B cell (primary cell): ENCODE measurements around the gene CFLAR. TPM values are rescaled to one million over a fixed set of nuclear protein-coding genes. Genes with fewer than 3 reads are reported as not detected.

Experiments
- ATAC-seq: fragments of 200-7000 bp; cut with Tn5 transposase; one replicate; pipeline ENCODE4 v1.10.0; 2021; ENCODE audit warnings: low read depth, mild to moderate bottlenecking, moderate number of reproducible peaks, moderate library complexity
- CTCF ChIA-PET: fragments of 350-600 bp; sonication (Branson Sonifier 250); formaldehyde crosslinking; loops from one replicate; lab custom pipeline; 2021; ENCODE audit warnings: antibody characterized with exemption, inconsistent platforms; lab: Charles Lee
- POLR2A ChIA-PET: fragments of 350-600 bp; sonication (Branson Sonifier 250); formaldehyde crosslinking; loops from one replicate; lab custom pipeline; 2021; ENCODE audit warnings: antibody characterized with exemption; lab: Charles Lee
- DNase-seq: peaks from one replicate; pipeline ENCODE4 v3.0.0; 2013
- H2AFZ ChIP-seq: 2 replicates; pipeline ENCODE4 v1.6.1; 2012; ENCODE audit warnings: mild to moderate bottlenecking, low read depth, low read length; ENCODE audit not compliant: insufficient read depth, poor library complexity, severe bottlenecking
- H3K27ac ChIP-seq, 2 donors: 1 replicate in 1 of 2; 2 replicates in 1 of 2; pipeline ENCODE4 v1.5.1; 2012 to 2013; ENCODE audit warnings: low read length in 2 of 2, mild to moderate bottlenecking in 2 of 2, moderate library complexity in 1 of 2
- H3K27me3 ChIP-seq, 4 experiments: fragments of 200-600 bp in 1 of 4; sonication (generic) in 1 of 4; replicated peaks in 1 of 4; 1 replicate in 2 of 4; 2 replicates in 2 of 4; pipeline versions ENCODE4 v1.6.1 to v1.7.0; 2013 to 2016; ENCODE audit warnings: low read length in 3 of 4, mild to moderate bottlenecking in 2 of 4, mixed read lengths in 1 of 4, moderate library complexity in 1 of 4; ENCODE audit not compliant: insufficient read depth in 4 of 4, control insufficient read depth in 3 of 4; ENCODE audit errors: control extremely low read depth in 1 of 4
- H3K36me3 ChIP-seq, 2 experiments: replicated peaks in 1 of 2; 1 replicate in 1 of 2; 2 replicates in 1 of 2; pipeline versions ENCODE4 v1.6.1 to v1.7.1; 2013; ENCODE audit warnings: low read length in 1 of 2; ENCODE audit not compliant: insufficient read depth in 2 of 2, control insufficient read depth in 1 of 2; ENCODE audit errors: control extremely low read depth in 1 of 2, extremely low read depth in 1 of 2
- H3K4me1 ChIP-seq, 2 donors: fragments of 200-600 bp in 1 of 2; sonication (generic) in 1 of 2; 1 replicate in 1 of 2; 2 replicates in 1 of 2; pipeline versions ENCODE4 v1.5.1 to v1.6.1; 2013 to 2017; ENCODE audit warnings: low read length in 2 of 2; ENCODE audit not compliant: control insufficient read depth in 2 of 2, insufficient read depth in 2 of 2
- H3K4me2 ChIP-seq: replicated peaks from 2 replicates; pipeline ENCODE3; 2012; ENCODE audit warnings: mild to moderate bottlenecking, low read depth, low read length; ENCODE audit not compliant: poor library complexity, severe bottlenecking
- H3K4me3 ChIP-seq, 5 experiments: fragments of 200-600 bp in 1 of 5; sonication (generic) in 1 of 5; 1 replicate in 3 of 5; 2 replicates in 2 of 5; pipeline versions ENCODE4 v1.5.1 to v1.7.0; 2011 to 2016; ENCODE audit warnings: low read length in 4 of 5, mild to moderate bottlenecking in 4 of 5, low read depth in 2 of 5, control low read depth in 1 of 5, moderate library complexity in 1 of 5; ENCODE audit not compliant: insufficient read depth in 1 of 5; ENCODE audit errors: control extremely low read depth in 1 of 5, extremely low read depth in 1 of 5
- H3K79me2 ChIP-seq: fragments of 200-600 bp; sonication (generic); one replicate; pipeline ENCODE4 v1.6.0; 2016; ENCODE audit warnings: low read length; ENCODE audit not compliant: control insufficient read depth, insufficient read depth
- H3K9ac ChIP-seq: fragments of 200-600 bp; sonication (generic); 2 replicates; pipeline ENCODE4 v1.6.1; 2017; ENCODE audit warnings: mild to moderate bottlenecking, low read length, moderate library complexity
- H3K9me3 ChIP-seq, 3 donors: one replicate each; pipeline versions ENCODE4 v1.6.1 to v1.7.1; 2013; ENCODE audit warnings: low read length in 2 of 3; ENCODE audit not compliant: control insufficient read depth in 2 of 3, insufficient read depth in 1 of 3; ENCODE audit errors: control extremely low read depth in 1 of 3
- H4K20me1 ChIP-seq: 2 replicates; pipeline ENCODE4 v1.6.0; 2012; ENCODE audit warnings: mild to moderate bottlenecking, low read length; ENCODE audit not compliant: insufficient read depth, control insufficient read depth, poor library complexity, severe bottlenecking
- H3K27ac Mint-ChIP-seq: one replicate; pipeline ENCODE4 v1.8.0; 2021; ENCODE audit warnings: mixed read lengths
- H3K27me3 Mint-ChIP-seq: one replicate; pipeline ENCODE4 v1.8.0; 2021; ENCODE audit warnings: mixed read lengths
- H3K4me1 Mint-ChIP-seq: one replicate; pipeline ENCODE4 v1.8.0; 2021; ENCODE audit warnings: mixed read lengths
- H3K4me3 Mint-ChIP-seq: one replicate; pipeline ENCODE4 v1.8.0; 2021; ENCODE audit warnings: mixed read lengths
- H3K9me3 Mint-ChIP-seq: one replicate; pipeline ENCODE4 v1.8.0; 2022; ENCODE audit warnings: mixed read lengths; ENCODE audit not compliant: insufficient read depth
- EZH2 ChIP-seq: IDR thresholded peaks from 2 replicates; pipeline ENCODE4 v1.6.1; 2012; ENCODE audit warnings: borderline replicate concordance, low read depth, mild to moderate bottlenecking, moderate library complexity, low read length; ENCODE audit not compliant: insufficient read depth, poor library complexity, severe bottlenecking
- WGBS: methylation state at CpG from one replicate; pipeline ENCODE4 v1.1.5; 2013; ENCODE audit warnings: missing lambda C conversion rate; ENCODE audit not compliant: insufficient coverage; 5-methylcytosine and 5-hydroxymethylcytosine counted together
- intact Hi-C: fragments of 100-400 bp; cut with micrococcal nuclease; formaldehyde crosslinking; loops from one replicate; pipeline ENCODE4 v1.10.0; 2022
- polyA plus RNA-seq: library from polyadenylated mRNA; depleted of rRNA; stranded (reverse); fragments of >200 nt; gene quantifications from 2 replicates; pipeline ENCODE4 v1.2.3, GENCODE V29; 2012
- total RNA-seq, 2 donors: library from RNA; stranded (reverse); fragments of 120-200 nt in 1 of 2; gene quantifications; 1 replicate in 1 of 2; 2 replicates in 1 of 2; pipeline versions ENCODE4 v1.2.3 to v1.2.4, GENCODE V29; 2013 to 2022
- TF ChIP-seq, protein P1 (sequence below): fragments of 200-600 bp; IDR thresholded peaks from one replicate; pipeline ENCODE4 v1.8.0; 2022; ENCODE audit warnings: antibody characterized with exemption, mild to moderate bottlenecking

Gene CFLAR
- total and polyA plus RNA-seq, 2 donors (not counting 1 experiment from before 2014, with no cell fraction given), result 58.4 to 216 TPM

DNA sequence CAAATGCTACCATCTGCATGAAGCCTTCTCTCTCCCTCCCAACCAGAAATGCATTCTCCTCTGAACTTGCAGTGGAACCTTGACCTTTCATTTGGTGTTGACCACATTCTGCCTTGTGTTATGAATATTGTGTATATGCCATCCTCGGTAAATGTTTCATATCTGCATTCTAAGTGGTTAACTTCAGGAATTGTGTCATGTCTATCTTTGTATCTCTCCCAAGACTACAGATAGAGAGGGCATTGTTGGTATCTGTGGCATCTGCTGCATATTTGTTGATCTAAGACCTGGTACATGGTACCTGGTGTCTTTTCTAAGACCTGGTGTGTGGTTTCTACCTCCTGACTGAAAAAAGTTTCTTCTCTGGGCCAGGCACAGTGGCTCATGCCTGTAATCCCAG is 101.0 kb downstream of the CFLAR start:
- H3K27ac Mint-ChIP-seq, result no peak overlapping the region
- no peak overlapping the region for H3K9ac ChIP-seq
- intact Hi-C loops, result no loop called here
- no peaks in the 10 kb centered on the region for H3K9me3 Mint-ChIP-seq
- no peaks in the 10 kb centered on the region for H3K27me3 Mint-ChIP-seq
- TF ChIP-seq, protein P1, sequence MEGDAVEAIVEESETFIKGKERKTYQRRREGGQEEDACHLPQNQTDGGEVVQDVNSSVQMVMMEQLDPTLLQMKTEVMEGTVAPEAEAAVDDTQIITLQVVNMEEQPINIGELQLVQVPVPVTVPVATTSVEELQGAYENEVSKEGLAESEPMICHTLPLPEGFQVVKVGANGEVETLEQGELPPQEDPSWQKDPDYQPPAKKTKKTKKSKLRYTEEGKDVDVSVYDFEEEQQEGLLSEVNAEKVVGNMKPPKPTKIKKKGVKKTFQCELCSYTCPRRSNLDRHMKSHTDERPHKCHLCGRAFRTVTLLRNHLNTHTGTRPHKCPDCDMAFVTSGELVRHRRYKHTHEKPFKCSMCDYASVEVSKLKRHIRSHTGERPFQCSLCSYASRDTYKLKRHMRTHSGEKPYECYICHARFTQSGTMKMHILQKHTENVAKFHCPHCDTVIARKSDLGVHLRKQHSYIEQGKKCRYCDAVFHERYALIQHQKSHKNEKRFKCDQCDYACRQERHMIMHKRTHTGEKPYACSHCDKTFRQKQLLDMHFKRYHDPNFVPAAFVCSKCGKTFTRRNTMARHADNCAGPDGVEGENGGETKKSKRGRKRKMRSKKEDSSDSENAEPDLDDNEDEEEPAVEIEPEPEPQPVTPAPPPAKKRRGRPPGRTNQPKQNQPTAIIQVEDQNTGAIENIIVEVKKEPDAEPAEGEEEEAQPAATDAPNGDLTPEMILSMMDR, result no peak
- TF ChIP-seq EZH2, result no peak
- H3K4me3 Mint-ChIP-seq, result no peak overlapping the region
- ATAC-seq, result no peak
- H3K27me3 ChIP-seq, result no peaks in the 10 kb centered on the region
- peaks cover 5 to 36% of the 10 kb centered on the region in 2 experiments for H3K36me3 ChIP-seq
- H3K9me3 ChIP-seq, result no peaks in the 10 kb centered on the region
- H3K4me3 ChIP-seq, result no peak overlapping the region
- CTCF ChIA-PET, result interaction anchor here (1.9 kb wide), 1 partner anchor 16 kb away, joined by 4 read pairs; no protein-coding TSS in a partner anchor
- no peak overlapping the region for H3K27ac ChIP-seq
- no peak overlapping the region for H3K4me2 ChIP-seq
- H4K20me1 ChIP-seq, result no peaks in the 10 kb centered on the region
- H3K4me1 ChIP-seq, result peaks cover 12 to 17% of the 10 kb centered on the region in 2 donors
- H2AFZ ChIP-seq, result no peak overlapping the region
- DNase-seq, result no peak
- 60% methylated on average over 1 of the region's 1 CpG for WGBS
- peaks cover 26% of the 10 kb centered on the region for H3K4me1 Mint-ChIP-seq
- POLR2A ChIA-PET, result no interaction called here
- H3K79me2 ChIP-seq, result peaks cover 25% of the 10 kb centered on the region

DNA sequence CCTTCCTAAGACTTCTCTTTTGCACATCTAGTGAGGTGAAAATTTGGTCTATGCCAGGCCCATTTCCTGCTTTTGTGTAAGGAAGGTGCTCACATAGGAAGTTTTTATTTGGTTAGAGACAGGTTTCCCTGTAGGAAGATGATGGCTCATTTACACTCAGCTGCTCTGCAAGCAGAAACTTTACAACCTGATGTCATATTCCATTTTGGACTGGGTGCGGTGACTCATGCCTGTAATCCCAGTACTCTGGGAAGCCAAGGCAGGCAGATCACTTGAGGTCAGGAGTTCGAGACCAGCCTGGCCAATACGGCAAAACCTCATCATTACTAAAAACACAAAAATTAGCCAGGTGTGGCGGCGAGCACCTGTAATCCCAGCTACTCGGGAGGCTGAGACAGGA is 102.8 kb downstream of the CFLAR start:
- Mint-ChIP-seq H3K9me3 (no peaks in the 10 kb centered on the region), H3K27me3 (no peaks in the 10 kb centered on the region), H3K27ac (no peak overlapping the region), H3K4me3 (no peak overlapping the region), H3K4me1 (peaks cover 35% of the 10 kb centered on the region)
- Histone ChIP-seq H3K27ac (no peak overlapping the region), H3K9ac (no peak overlapping the region), H3K9me3 (no peaks in the 10 kb centered on the region), H3K4me2 (no peak overlapping the region), H2AFZ (no peak overlapping the region), H3K4me3 (no peak overlapping the region), H3K79me2 (peaks cover 25% of the 10 kb centered on the region), H3K36me3 (peaks cover 5 to 36% of the 10 kb centered on the region in 2 experiments), H4K20me1 (no peaks in the 10 kb centered on the region), H3K27me3 (no peaks in the 10 kb centered on the region), H3K4me1 (peaks cover 12 to 26% of the 10 kb centered on the region in 2 donors)
- CTCF ChIA-PET, result interaction anchor here (4.0 to 6.3 kb wide), 2 partner anchors 14 to 36 kb away, joined by 25 to 54 read pairs; partner anchors contain the start of gene CASP10
- no peak for TF ChIP-seq EZH2
- TF ChIP-seq, protein P1, result no peak
- DNase-seq (no peak), ATAC-seq (no peak)
- WGBS, result 97% methylated on average over 6 of the region's 6 CpGs
- intact Hi-C loops, result no loop called here
- POLR2A ChIA-PET, result no interaction called here
